EH (cell line): Measurements from ENCODE around the gene SLC13A2.
"Not testable (repeated sequence)": the region's sequence is repeated elsewhere in the genome, so short reads cannot be mapped to it uniquely, and the experiment has no call there.

Experiments
- DNase-seq: peaks from one replicate; pipeline ENCODE4 v3.0.0-alpha.2; 2015; ENCODE audit warnings: low read depth

SLC13A2 gene

GRCh38 chr17:28514561-28515002 lies 41.1 kb downstream of the SLC13A2 start:
- DNase-seq: no peak

GRCh38 chr17:28515518-28515917 lies 42.1 kb downstream of the SLC13A2 start:
- DNase-seq: no peak

- no peak for DNase-seq
Measured at GRCh38 chr17:28518132-28518531, 44.7 kb downstream of the SLC13A2 start.

GRCh38 chr17:28518578-28518977 lies 45.1 kb downstream of the SLC13A2 start:
- no peak for DNase-seq

GRCh38 chr17:28519236-28519635 lies 45.8 kb downstream of the SLC13A2 start:
- no peak for DNase-seq

- DNase-seq: no peak
Measured at GRCh38 chr17:28520687-28521086, 47.2 kb downstream of the SLC13A2 start.

- no peak for DNase-seq
Measured at GRCh38 chr17:28521311-28522085, 48.1 kb downstream of the SLC13A2 start.

- not testable (repeated sequence) for DNase-seq
Measured at GRCh38 chr17:28522281-28522680, 48.8 kb downstream of the SLC13A2 start.

- DNase-seq: no peak
Measured at GRCh38 chr17:28523186-28523585, 49.7 kb downstream of the SLC13A2 start.

GRCh38 chr17:28523876-28524275 lies 50.4 kb downstream of the SLC13A2 start:
- DNase-seq: no peak

- DNase-seq: peak; percentile 88
Measured at GRCh38 chr17:28524476-28525424, 51.3 kb downstream of the SLC13A2 start.

GRCh38 chr17:28526381-28526780 lies 52.9 kb downstream of the SLC13A2 start:
- DNase-seq: no peak

GRCh38 chr17:28527181-28527681 lies 53.8 kb downstream of the SLC13A2 start:
- no peak for DNase-seq

- DNase-seq: no peak
Measured at GRCh38 chr17:28527859-28528258, 54.4 kb downstream of the SLC13A2 start.

- peak; percentile 56 for DNase-seq
Measured at GRCh38 chr17:28528327-28529012, 55.0 kb downstream of the SLC13A2 start.

GRCh38 chr17:28529013-28529400 lies 55.6 kb downstream of the SLC13A2 start:
- DNase-seq: no peak

GRCh38 chr17:28530250-28530649 lies 56.8 kb downstream of the SLC13A2 start:
- no peak for DNase-seq

- DNase-seq: no peak
Measured at GRCh38 chr17:28530926-28531325, 57.5 kb downstream of the SLC13A2 start.

- peak; percentile 29 for DNase-seq
Measured at GRCh38 chr17:28532050-28532960, 58.9 kb downstream of the SLC13A2 start.

GRCh38 chr17:28533091-28533807 lies 59.8 kb downstream of the SLC13A2 start:
- peak; percentile 25 for DNase-seq
